K562 (cell line): Measurements from ENCODE around the gene VEGFB. TPM values are rescaled to one million over a fixed set of nuclear protein-coding genes. Genes with fewer than 3 reads are reported as not detected.
A peak's percentile ranks its signal among the peaks of the same experiment; 100 is the strongest.

Experiments used
- ATAC-seq: fragments of 200-7000 bp; cut with Tn5 transposase; 3 replicates; pipeline ENCODE4 v1.9.1; 2020; ENCODE audit warnings: moderate library complexity
- BruUV-seq: library from RNA; stranded (reverse); fragments of 400-500 nt; replicated peaks from 2 replicates; lab custom pipeline; 2021; lab: Mats Ljungman, UMichigan
- CTCF ChIA-PET: fragments of 300-600 bp; formaldehyde crosslinking; extraction: SDS; loops from one replicate; lab custom pipeline; 2021; ENCODE audit warnings: low intra/inter-chr PET ratio; lab: Yijun Ruan, JAX
- POLR2A ChIA-PET: fragments of 300-600, 350-650 bp; sonication (Branson Sonifier 250); formaldehyde crosslinking; extraction: SDS; loops from one replicate; lab custom pipeline; 2021; ENCODE audit warnings: antibody characterized with exemption, inconsistent platforms; lab: Yijun Ruan, JAX
- DNase-seq, 4 experiments: peaks; one replicate each; pipeline versions ENCODE4 v3.0.0 to v3.0.0-alpha.2; 2011 to 2018; ENCODE audit warnings: low spot score in 3 of 4, mixed read lengths in 3 of 4; ENCODE audit errors: extremely low read depth in 1 of 4
- FAIRE-seq: peaks from 2 replicates; lab custom pipeline; 2011; peaks lifted over from hg19 to GRCh38; lab: Jason Lieb, UNC
- H2AFZ ChIP-seq: 2 replicates; pipeline ENCODE4 v1.6.0; 2011; ENCODE audit warnings: low read depth, low read length, control low read depth, inconsistent platforms
- H3K27ac ChIP-seq: fragments of 200-600 bp; 3 replicates; pipeline ENCODE4 v1.8.0; 2011; ENCODE audit warnings: low read depth, mild to moderate bottlenecking, control low read depth, inconsistent platforms, low read length, moderate library complexity, mixed read lengths; ENCODE audit errors: extremely low read depth
- H3K27me3 ChIP-seq, 2 experiments: fragments of 300-600 bp in 1 of 2; 2 replicates in 1 of 2; 3 replicates in 1 of 2; pipeline versions ENCODE4 v1.6.0 to v1.8.0; 2011; ENCODE audit warnings: inconsistent platforms in 2 of 2, low read length in 2 of 2, mild to moderate bottlenecking in 1 of 2, mixed read lengths in 1 of 2, moderate library complexity in 1 of 2; ENCODE audit not compliant: control insufficient read depth in 2 of 2, insufficient read depth in 2 of 2
- H3K36me3 ChIP-seq: fragments of 300-600 bp; 3 replicates; pipeline ENCODE4 v1.8.0; 2011; ENCODE audit warnings: mild to moderate bottlenecking, low read length, inconsistent platforms; ENCODE audit not compliant: control insufficient read depth, insufficient read depth
- H3K4me1 ChIP-seq, 2 experiments: fragments of 200-600 bp in 1 of 2; replicated peaks in 1 of 2; 2 replicates in 1 of 2; 3 replicates in 1 of 2; pipeline versions ENCODE4 v1.5.1 to v1.8.0; 2011; ENCODE audit warnings: inconsistent platforms in 2 of 2, low read length in 2 of 2, mild to moderate bottlenecking in 1 of 2, mixed read lengths in 1 of 2, moderate library complexity in 1 of 2; ENCODE audit not compliant: control insufficient read depth in 2 of 2, insufficient read depth in 2 of 2
- H3K4me2 ChIP-seq: 2 replicates; pipeline ENCODE4 v1.6.1; 2011; ENCODE audit warnings: low read length, control low read depth, inconsistent platforms, mixed read lengths; ENCODE audit not compliant: insufficient read depth
- H3K4me3 ChIP-seq: fragments of 200-600 bp; sonication (generic), shearing (Covaris generic); 2 replicates; pipeline ENCODE4 v1.5.1; 2016; ENCODE audit warnings: control low read depth, inconsistent platforms
- H3K79me2 ChIP-seq: fragments of 200-600 bp; 3 replicates; pipeline ENCODE4 v1.8.0; 2011; ENCODE audit warnings: low read length, inconsistent platforms; ENCODE audit not compliant: control insufficient read depth, insufficient read depth
- H3K9ac ChIP-seq, 2 experiments: 2 replicates each; pipeline versions ENCODE4 v1.6.0 to v1.6.1; 2011; ENCODE audit warnings: low read depth in 2 of 2, low read length in 2 of 2, control low read depth in 1 of 2, inconsistent platforms in 1 of 2, mild to moderate bottlenecking in 1 of 2, mixed read lengths in 1 of 2; ENCODE audit not compliant: insufficient read depth in 1 of 2
- H3K9me1 ChIP-seq: one replicate; pipeline ENCODE4 v1.6.0; 2011; ENCODE audit warnings: inconsistent platforms, mild to moderate bottlenecking, low read length, moderate library complexity; ENCODE audit not compliant: control insufficient read depth, insufficient read depth
- H3K9me3 ChIP-seq: replicated peaks from 2 replicates; pipeline ENCODE4 v1.5.1; 2011; ENCODE audit warnings: low read depth, low read length, inconsistent platforms; ENCODE audit not compliant: control insufficient read depth, insufficient read depth
- H4K20me1 ChIP-seq: replicated peaks from 2 replicates; pipeline ENCODE4 v1.6.1; 2011; ENCODE audit warnings: low read length, inconsistent platforms, mixed read lengths; ENCODE audit not compliant: control insufficient read depth, insufficient read depth
- CBFA2T3 ChIP-seq: fragments of 450-650 bp; IDR thresholded peaks from 2 replicates; pipeline ENCODE4 v1.6.1; 2017
- COPS2 ChIP-seq: fragments of 450-650 bp; conservative IDR thresholded peaks from 2 replicates; pipeline ENCODE4 v1.6.1; 2016; ENCODE audit warnings: mild to moderate bottlenecking, moderate library complexity
- DIDO1 ChIP-seq: fragments of 450-650 bp; IDR thresholded peaks from 2 replicates; pipeline ENCODE4 v1.6.1; 2016; ENCODE audit warnings: low read depth, missing biosample characterization, missing genetic modification characterization
- EWSR1 ChIP-seq: fragments of 450-650 bp; IDR thresholded peaks from 2 replicates; pipeline ENCODE4 v1.6.1; 2018; ENCODE audit warnings: borderline replicate concordance, mild to moderate bottlenecking, low read depth, moderate library complexity; ENCODE audit not compliant: partially characterized antibody
- MEF2A ChIP-seq: IDR thresholded peaks from 2 replicates; pipeline ENCODE4 v1.6.1; 2011; ENCODE audit warnings: low read depth, mild to moderate bottlenecking, low read length, moderate library complexity; ENCODE audit not compliant: control insufficient read depth
- MYNN ChIP-seq, 2 experiments: sonication (generic); formaldehyde crosslinking in 1 of 2; IDR thresholded peaks; 2 replicates each; pipeline versions ENCODE4 v1.5.0 to v1.6.1; 2016 to 2020; ENCODE audit warnings: antibody characterized with exemption in 1 of 2, missing genetic modification reagents in 1 of 2
- POLR2B ChIP-seq: fragments of 450-650 bp; IDR thresholded peaks from 2 replicates; pipeline ENCODE4 v1.6.1; 2018; ENCODE audit warnings: low read depth; ENCODE audit not compliant: partially characterized antibody
- SP1 ChIP-seq: sonication (generic); formaldehyde crosslinking; IDR thresholded peaks from 2 replicates; pipeline ENCODE4 v1.8.1; 2022; ENCODE audit warnings: mild to moderate bottlenecking, missing genetic modification reagents
- XRCC4 ChIP-seq: IDR thresholded peaks from one replicate; pipeline ENCODE4 v1.6.1; 2011; ENCODE audit not compliant: insufficient read depth, insufficient read length; ENCODE audit errors: extremely low read depth
- ZNF444 ChIP-seq: fragments of 250-450 bp; sonication (Bioruptor Pico); IDR thresholded peaks from 2 replicates; pipeline ENCODE4 v1.4.0; 2020; ENCODE audit warnings: mild to moderate bottlenecking, moderate library complexity
- ZNF511 ChIP-seq: sonication (generic); formaldehyde crosslinking; IDR thresholded peaks from 2 replicates; pipeline ENCODE4 v1.8.0; 2022; ENCODE audit warnings: mild to moderate bottlenecking, missing genetic modification reagents
- ZNF583 ChIP-seq: fragments of 250-450 bp; sonication (Bioruptor Pico); IDR thresholded peaks from 2 replicates; pipeline ENCODE4 v1.4.0; 2020
- ZNF740 ChIP-seq, 3 experiments: fragments of 200-800 bp in 1 of 3; sonication (Bioruptor generic) in 1 of 3; sonication (generic) in 1 of 3; formaldehyde crosslinking in 1 of 3; IDR thresholded peaks; 2 replicates each; pipeline versions ENCODE4 v1.6.1 to v1.8.0; 2016 to 2022; ENCODE audit warnings: mild to moderate bottlenecking in 2 of 3, missing compliant biosample characterization in 2 of 3, missing genetic modification characterization in 2 of 3, missing genetic modification reagents in 1 of 3
- ZNF79 ChIP-seq: fragments of 250-450 bp; sonication (Bioruptor Pico); IDR thresholded peaks from 2 replicates; pipeline ENCODE4 v1.4.0; 2020; ENCODE audit warnings: low read depth, mild to moderate bottlenecking, moderate library complexity
- WGBS: fragments of 100-300 bp; shearing (Covaris generic); methylation state at CpG from one replicate; pipeline ENCODE4 v1.1.6; 2016; ENCODE audit warnings: low coverage, mixed read lengths; ENCODE audit not compliant: insufficient coverage; ENCODE audit errors: missing lambda C conversion rate; 5-methylcytosine and 5-hydroxymethylcytosine counted together
- in situ Hi-C: fragments of 300-500 bp; cut with MboI; formaldehyde crosslinking; loops from 4 replicates; pipeline ENCODE4 v1.15.0; 2018; ENCODE audit warnings: inconsistent platforms, mixed read lengths
- intact Hi-C: fragments of 100-400 bp; cut with micrococcal nuclease; formaldehyde crosslinking; loops from 2 replicates; pipeline ENCODE4 v1.14.2; 2022
- polyA plus RNA-seq, 8 experiments: library from polyadenylated mRNA; depleted of rRNA in 4 of 8; stranded (reverse) in 5 of 8; unstranded in 3 of 8; fragments of >200 nt; fragmentation: Nextera tagmentation in 2 of 8; fragmentation: Illumina TruSeq in 1 of 8; extraction: Ambion mirVana in 2 of 8; extraction: Trizol in 1 of 8; gene quantifications; 2 replicates each; pipeline versions ENCODE4 v1.2.1 to v1.2.3, GENCODE V29; 2011 to 2014; ENCODE audit warnings: inconsistent platforms in 1 of 8, missing spikeins in 1 of 8
- total RNA-seq, 7 experiments: library from RNA; depleted of rRNA in 6 of 7; stranded (reverse); fragments of >200 nt in 6 of 7; fragmentation: Illumina TruSeq in 2 of 7; extraction: Trizol in 2 of 7; gene quantifications; 2 replicates each; pipeline versions ENCODE4 v1.2.1 to v1.2.3, GENCODE V29; 2011 to 2021; ENCODE audit warnings: low replicate concordance in 1 of 7
- TF ChIP-seq, protein P1 (sequence below): fragments of 450-650 bp; formaldehyde crosslinking; IDR thresholded peaks from 2 replicates; pipeline ENCODE4 v1.4.0; 2022; ENCODE audit warnings: missing genetic modification characterization

Gene VEGFB
- total and polyA plus RNA-seq, 9 of the 15 experiments (the other 6 are each of a cell fraction or from before 2014, with no cell fraction given) = 11.0 to 83.4 (median 25.7) TPM

GRCh38 chr11:64243236-64243854 lies 9.0 kb downstream of the VEGFB start:
- H3K27me3 ChIP-seq = no peaks in the 10 kb centered on the region
- ATAC-seq (no peak), FAIRE-seq (no peak), DNase-seq (peak in 1 of 4 experiments; percentile 51)
- peak overlapping the region; percentile 91 to 97 for H3K9ac ChIP-seq
- peak overlapping the region; percentile 92 for H3K4me2 ChIP-seq
- peak overlapping the region; percentile 99; the same call in 1 of the 2 replicates for H3K4me3 ChIP-seq
- ChIA-PET POLR2A (interaction anchor here (0.7 to 7.8 kb wide), 13 partner anchors 8 to 135 kb away, joined by 3 to 58 read pairs (median 3); partner anchors contain the start of genes NUDT22, PLCB3 and TRPT1), CTCF (no interaction called here)
- WGBS = 67% methylated on average over 8 of the region's 8 CpGs
- no TSS peak for BruUV-seq
- intact Hi-C loops = loop anchor here (10.0 kb wide), 1 partner anchor 61 kb away; the partner anchor contains the start of genes CATSPERZ and ESRRA
- H3K27ac ChIP-seq = peak overlapping the region; percentile 95
- in situ Hi-C loops = no loop called here
- peaks cover 57% of the 10 kb centered on the region for H3K36me3 ChIP-seq
- no peak overlapping the region for H2AFZ ChIP-seq
- 0 out of 2 replicates have a peak, but pooled peaks cover 3% of the 10 kb centered on the region for H4K20me1 ChIP-seq
- H3K9me1 ChIP-seq = no peaks in the 10 kb centered on the region
- H3K4me1 ChIP-seq = peaks cover 34 to 79% of the 10 kb centered on the region in 2 experiments
- H3K9me3 ChIP-seq = no peaks in the 10 kb centered on the region
- peaks cover 60% of the 10 kb centered on the region for H3K79me2 ChIP-seq
- TF ChIP-seq POLR2B = peak; percentile 55
- no peak for TF ChIP-seq ZNF79 (CRISPR knock-in tag)
- no peak for TF ChIP-seq MEF2A
- no peak for TF ChIP-seq XRCC4
- no peak for TF ChIP-seq ZNF444 (CRISPR knock-in tag)
- TF ChIP-seq COPS2 = no peak
- no peak for TF ChIP-seq ZNF583 (CRISPR knock-in tag)
- TF ChIP-seq MYNN (IDR thresholded peaks at IDR 0.05) = peak; percentile 40; the same call in 1 of the 2 replicates
- TF ChIP-seq MYNN (CRISPR knock-in tag; IDR thresholded peaks at IDR 0.05) = no peak
- no peak for TF ChIP-seq CBFA2T3
- no peak for TF ChIP-seq EWSR1
- TF ChIP-seq, protein P1, sequence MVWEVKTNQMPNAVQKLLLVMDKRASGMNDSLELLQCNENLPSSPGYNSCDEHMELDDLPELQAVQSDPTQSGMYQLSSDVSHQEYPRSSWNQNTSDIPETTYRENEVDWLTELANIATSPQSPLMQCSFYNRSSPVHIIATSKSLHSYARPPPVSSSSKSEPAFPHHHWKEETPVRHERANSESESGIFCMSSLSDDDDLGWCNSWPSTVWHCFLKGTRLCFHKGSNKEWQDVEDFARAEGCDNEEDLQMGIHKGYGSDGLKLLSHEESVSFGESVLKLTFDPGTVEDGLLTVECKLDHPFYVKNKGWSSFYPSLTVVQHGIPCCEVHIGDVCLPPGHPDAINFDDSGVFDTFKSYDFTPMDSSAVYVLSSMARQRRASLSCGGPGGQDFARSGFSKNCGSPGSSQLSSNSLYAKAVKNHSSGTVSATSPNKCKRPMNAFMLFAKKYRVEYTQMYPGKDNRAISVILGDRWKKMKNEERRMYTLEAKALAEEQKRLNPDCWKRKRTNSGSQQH (CRISPR knock-in tag) = no peak
- no peak for TF ChIP-seq DIDO1 (tag)
- TF ChIP-seq ZNF511 (CRISPR knock-in tag) = no peak
- TF ChIP-seq ZNF740 (CRISPR knock-in tag; IDR thresholded peaks at IDR 0.05) = 0 out of 2 replicates have a peak, but pooled peaks have one; percentile 12
- no peak for TF ChIP-seq ZNF740 (tag; IDR thresholded peaks at IDR 0.05)
- TF ChIP-seq SP1 (CRISPR knock-in tag) = no peak
